Glomerular endothelial cell (primary cell): ENCODE measurements around the gene CREB3. TPM values are rescaled to one million over a fixed set of nuclear protein-coding genes. Genes with fewer than 3 reads are reported as not detected.

Source experiments
- DNase-seq: peaks from one replicate; pipeline ENCODE4 v3.0.0-alpha.2; 2011; ENCODE audit warnings: low read depth, low spot score; ENCODE audit errors: extremely low read depth
- total RNA-seq: library from RNA; depleted of rRNA; stranded (reverse); fragments of >200 nt; gene quantifications from 2 replicates; pipeline ENCODE4 v1.2.3, GENCODE V29; 2015

The CREB3 gene
- total RNA-seq, 1 donor from 2014 or later, result 77.0 TPM

GRCh38 chr9:35700942-35701341 lies 31.5 kb upstream of the CREB3 start:
- DNase-seq, result no peak

GRCh38 chr9:35702696-35703095 lies 29.8 kb upstream of the CREB3 start:
- DNase-seq, result no peak

GRCh38 chr9:35703906-35704672 lies 28.4 kb upstream of the CREB3 start:
- no peak for DNase-seq

- DNase-seq, result no peak
Measured at GRCh38 chr9:35705372-35705771, 27.1 kb upstream of the CREB3 start.

GRCh38 chr9:35705836-35706430 lies 26.5 kb upstream of the CREB3 start:
- DNase-seq, result no peak

GRCh38 chr9:35706951-35707350 lies 25.5 kb upstream of the CREB3 start:
- no peak for DNase-seq

- no peak for DNase-seq
Measured at GRCh38 chr9:35708146-35708545, 24.3 kb upstream of the CREB3 start.

DNA sequence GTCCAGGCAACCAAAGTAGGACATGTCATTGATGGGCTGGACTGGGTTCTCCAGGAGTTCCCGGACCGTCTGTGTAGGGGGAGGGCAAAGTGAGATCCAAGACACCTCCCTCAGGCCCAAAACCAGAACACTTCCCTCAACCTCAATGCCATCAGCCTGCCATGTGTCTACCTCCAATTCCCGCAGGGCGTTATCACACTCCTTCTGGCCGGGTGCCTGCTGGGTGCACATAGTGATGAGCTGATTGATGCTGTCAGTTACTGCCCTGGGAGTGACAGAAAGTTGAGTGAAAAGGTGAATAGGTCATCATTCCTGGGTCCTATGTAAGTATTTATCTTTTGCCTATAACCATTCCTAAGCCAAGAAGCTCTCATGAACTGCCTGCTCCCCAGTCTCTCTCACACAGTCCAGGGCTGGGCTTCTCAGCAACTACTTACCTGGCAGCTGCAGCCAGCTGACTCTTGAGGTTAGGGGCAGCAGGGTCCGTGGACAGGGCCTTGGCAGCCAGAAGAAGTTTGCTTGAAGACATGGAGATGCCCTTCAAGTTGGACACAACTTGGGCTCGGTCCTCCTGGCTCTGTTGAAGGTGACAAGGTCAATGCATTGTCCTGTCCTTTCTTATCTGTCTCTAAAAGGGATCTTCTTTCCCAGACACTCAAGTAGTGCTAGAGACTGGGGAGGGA lies 21.5 kb upstream of the CREB3 start:
- DNase-seq, result no peak

GRCh38 chr9:35711501-35712428 lies 20.7 kb upstream of the CREB3 start:
- no peak for DNase-seq

- DNase-seq, result no peak
Measured at GRCh38 chr9:35712762-35713400, 19.6 kb upstream of the CREB3 start.

- DNase-seq, result no peak
Measured at GRCh38 chr9:35713578-35713977, 18.9 kb upstream of the CREB3 start.

GRCh38 chr9:35714123-35714522 lies 18.3 kb upstream of the CREB3 start:
- no peak for DNase-seq

GRCh38 chr9:35714579-35715252 lies 17.8 kb upstream of the CREB3 start:
- no peak for DNase-seq

DNA sequence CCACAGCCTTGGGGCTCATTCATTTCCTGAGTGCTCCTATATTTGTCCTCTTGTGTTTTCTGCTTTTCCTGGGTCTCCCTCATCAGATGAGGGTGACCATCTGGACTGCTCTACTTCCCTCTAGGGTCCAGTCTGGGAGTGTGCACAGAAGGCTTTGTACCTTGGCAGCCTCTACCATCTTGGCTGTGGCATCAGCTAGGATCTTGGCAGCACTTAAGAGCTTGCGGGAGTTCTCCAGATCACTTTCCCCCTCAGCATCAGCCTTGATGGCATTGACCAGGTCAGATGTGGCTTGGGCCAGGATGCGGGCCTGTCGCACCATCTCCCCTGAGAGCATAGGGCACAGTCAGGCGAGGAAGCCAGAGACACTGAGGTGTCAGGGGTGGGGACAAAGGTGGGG lies 16.2 kb upstream of the CREB3 start:
- no peak for DNase-seq

DNA sequence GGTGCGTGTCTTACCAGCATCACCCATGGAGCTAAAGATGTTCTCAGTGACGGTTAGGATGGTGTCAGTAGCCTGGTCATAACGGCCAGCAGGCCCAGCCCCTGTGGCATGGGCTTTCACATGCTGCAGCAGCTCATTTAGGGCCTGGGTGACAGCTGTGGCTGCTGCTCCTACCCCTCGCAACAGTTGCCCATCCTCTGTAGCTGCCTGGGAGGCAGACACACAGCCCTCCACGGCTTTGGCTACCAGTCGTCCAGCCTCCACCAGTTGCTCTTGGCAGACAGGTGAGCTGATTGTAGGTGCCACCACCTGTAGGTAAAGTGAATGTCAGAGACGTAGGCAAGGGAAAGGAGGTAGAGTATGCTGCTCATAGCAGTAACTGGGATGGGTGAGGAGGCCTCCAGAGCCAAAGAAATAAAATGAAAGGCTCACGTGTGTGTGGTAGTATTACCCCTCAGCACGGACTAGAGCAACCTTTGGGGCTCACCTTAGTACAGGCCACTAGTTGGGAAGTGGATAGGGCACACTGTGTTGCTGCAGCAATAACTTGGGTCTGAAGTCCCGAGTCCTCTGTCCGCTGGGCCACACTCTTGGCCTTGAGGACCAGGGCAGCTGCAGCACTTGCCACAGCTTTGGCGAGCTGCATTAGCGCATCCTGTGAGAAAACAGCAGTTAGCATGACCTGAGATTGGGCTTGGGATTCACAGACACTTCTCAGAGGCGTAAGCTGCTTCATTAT lies 15.2 kb upstream of the CREB3 start:
- DNase-seq, result no peak

GRCh38 chr9:35718721-35719511 lies 13.6 kb upstream of the CREB3 start:
- no peak for DNase-seq

DNA sequence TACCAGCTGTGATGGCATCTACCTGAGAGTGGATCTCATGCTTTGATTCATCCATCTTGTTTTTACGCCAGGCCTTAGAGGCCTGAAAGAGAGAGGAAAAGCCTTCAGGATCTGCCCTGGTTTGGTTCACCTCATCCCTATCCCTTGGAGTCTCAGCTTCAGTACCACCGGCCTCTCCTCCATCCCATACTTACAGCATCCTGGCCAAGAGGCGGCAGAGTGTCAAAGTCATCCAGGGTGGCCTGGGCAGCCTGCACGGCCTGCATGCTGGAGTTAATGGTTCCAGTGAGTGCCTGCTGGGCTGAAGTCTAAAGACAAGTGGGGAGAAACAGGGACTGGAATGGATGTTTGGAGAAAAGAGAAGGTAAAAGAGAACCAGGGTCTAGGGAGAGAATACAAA lies 12.9 kb upstream of the CREB3 start:
- no peak for DNase-seq

GRCh38 chr9:35723426-35723825 lies 9.0 kb upstream of the CREB3 start:
- DNase-seq, result no peak
